ENCODE results near the gene ANTXR1. TPM values are rescaled to one million over a fixed set of nuclear protein-coding genes. Genes with fewer than 3 reads are reported as not detected.

Gene ANTXR1
- total RNA-seq, 4 donors from 2014 or later = 7.1 to 101 (median 15.8) TPM

- no peaks in the 10 kb centered on the region for H3K36me3 ChIP-seq
- H3K4me1 ChIP-seq = peaks cover 0 to 49% (median 12%) of the 10 kb centered on the region in 4 donors
- no peaks in the 10 kb centered on the region for H3K27me3 ChIP-seq
- H3K9me3 ChIP-seq = no peaks in the 10 kb centered on the region
- intact Hi-C loops (cut with DNase I; ENCODE audit: low total_unique reads) = no loop called here
- no peak overlapping the region for H3K4me3 ChIP-seq
- in situ Hi-C loops (cut with MboI; ENCODE audit: low pct_ligation_motif_present in 1 of 4, low pct_unique_long_range_greater_than_20kb in 1 of 4, low sequenced_read_pairs in 3 of 4) = no loop called here
- 82% methylated on average over 2 of the region's 2 CpGs; no CpG with 5 or more reads in 1 of the 2 donors for WGBS, 2 donors (ENCODE audit: low coverage in 1 of 2)
- no peak for TF ChIP-seq POLR2A (IDR thresholded peaks at IDR 0.05)
- TF ChIP-seq EP300 (IDR thresholded peaks at IDR 0.05; ENCODE audit: low read depth) = no peak
- TF ChIP-seq POLR2AphosphoS5 (IDR thresholded peaks at IDR 0.05) = no peak
- TF ChIP-seq CTCF (IDR thresholded peaks at IDR 0.05) = no peak
- no peak for DNase-seq
- H3K27ac ChIP-seq = no peak overlapping the region
Measured at GRCh38 chr2:69183659-69184058, 170.7 kb downstream of the ANTXR1 start.

- Histone ChIP-seq H3K36me3 (no peaks in the 10 kb centered on the region), H3K27me3 (no peaks in the 10 kb centered on the region), H3K9me3 (no peaks in the 10 kb centered on the region), H3K4me1 (peaks cover 0 to 44% (median 12%) of the 10 kb centered on the region in 4 donors), H3K4me3 (no peak overlapping the region), H3K27ac (no peak overlapping the region)
- in situ Hi-C loops (cut with MboI; ENCODE audit: low pct_ligation_motif_present in 1 of 4, low pct_unique_long_range_greater_than_20kb in 1 of 4, low sequenced_read_pairs in 3 of 4) (no loop called here), intact Hi-C loops (cut with DNase I; ENCODE audit: low total_unique reads) (no loop called here)
- no peak for TF ChIP-seq EP300 (IDR thresholded peaks at IDR 0.05; ENCODE audit: low read depth)
- no peak for TF ChIP-seq POLR2AphosphoS5 (IDR thresholded peaks at IDR 0.05)
- TF ChIP-seq CTCF (IDR thresholded peaks at IDR 0.05) = no peak
- TF ChIP-seq POLR2A (IDR thresholded peaks at IDR 0.05) = no peak
- 87 to 96% methylated on average over 5 of the region's 5 CpGs for WGBS, 2 donors (ENCODE audit: low coverage in 1 of 2)
- no peak for DNase-seq
Measured at GRCh38 chr2:69184224-69184623, 171.2 kb downstream of the ANTXR1 start.

GRCh38 chr2:69185807-69186206, 172.8 kb downstream of the ANTXR1 start:
- in situ Hi-C loops (cut with MboI; ENCODE audit: low pct_ligation_motif_present in 1 of 4, low pct_unique_long_range_greater_than_20kb in 1 of 4, low sequenced_read_pairs in 3 of 4) (no loop called here), intact Hi-C loops (cut with DNase I; ENCODE audit: low total_unique reads) (no loop called here)

GRCh38 chr2:69186614-69187013, 173.6 kb downstream of the ANTXR1 start:
- Histone ChIP-seq H3K9me3 (no peaks in the 10 kb centered on the region), H3K27me3 (no peaks in the 10 kb centered on the region), H3K4me3 (no peak overlapping the region), H3K36me3 (no peaks in the 10 kb centered on the region), H3K27ac (peak overlapping the region; percentile 1 to 44 (median 12)), H3K4me1 (peaks cover 0 to 42% (median 12%) of the 10 kb centered on the region in 4 donors)
- intact Hi-C loops (cut with DNase I; ENCODE audit: low total_unique reads) (no loop called here), in situ Hi-C loops (cut with MboI; ENCODE audit: low pct_ligation_motif_present in 1 of 4, low pct_unique_long_range_greater_than_20kb in 1 of 4, low sequenced_read_pairs in 3 of 4) (no loop called here)
- DNase-seq = no peak
- TF ChIP-seq CTCF (IDR thresholded peaks at IDR 0.05) = no peak
- TF ChIP-seq EP300 (IDR thresholded peaks at IDR 0.05; ENCODE audit: low read depth) = no peak
- no peak for TF ChIP-seq POLR2A (IDR thresholded peaks at IDR 0.05)
- no peak for TF ChIP-seq POLR2AphosphoS5 (IDR thresholded peaks at IDR 0.05)
- WGBS, 2 donors (ENCODE audit: low coverage in 1 of 2) = 50 to 59% methylated on average over 1 to 3 of the region's 3 CpGs

More at GRCh38 chr2:69185807-69186206, 172.8 kb downstream of the ANTXR1 start:
- no peak for DNase-seq
- Histone ChIP-seq H3K36me3 (no peaks in the 10 kb centered on the region), H3K27me3 (no peaks in the 10 kb centered on the region), H3K4me1 (peaks cover 0 to 36% (median 12%) of the 10 kb centered on the region in 4 donors), H3K27ac (peak overlapping the region in 3 of 4 donors; percentile 1 to 44 (median 10)), H3K4me3 (no peak overlapping the region), H3K9me3 (no peaks in the 10 kb centered on the region)
- no peak for TF ChIP-seq POLR2A (IDR thresholded peaks at IDR 0.05)
- no peak for TF ChIP-seq CTCF (IDR thresholded peaks at IDR 0.05)
- no peak for TF ChIP-seq EP300 (IDR thresholded peaks at IDR 0.05; ENCODE audit: low read depth)
- no peak for TF ChIP-seq POLR2AphosphoS5 (IDR thresholded peaks at IDR 0.05)
- 41 to 50% methylated on average over 2 to 7 of the region's 7 CpGs for WGBS, 2 donors (ENCODE audit: low coverage in 1 of 2)
